H1 (cell line): Measurements from ENCODE around the gene SPC24. TPM values are rescaled to one million over a fixed set of nuclear protein-coding genes. Genes with fewer than 3 reads are reported as not detected.

Experiments used
- CTCF ChIA-PET: fragments of 300-600 bp; sonication (Branson Sonifier 250); formaldehyde crosslinking; loops from one replicate; lab custom pipeline; 2021; ENCODE audit not compliant: partially characterized antibody; lab: Charles Lee
- POLR2A ChIA-PET: fragments of 300-600 bp; sonication (Branson Sonifier 250); formaldehyde crosslinking; loops from one replicate; lab custom pipeline; 2021; ENCODE audit warnings: inconsistent platforms; ENCODE audit not compliant: partially characterized antibody; lab: Charles Lee
- DNase-seq, 2 experiments: peaks; one replicate each; pipeline versions ENCODE4 v3.0.0 to v3.0.0-alpha.2; 2010 to 2022; ENCODE audit warnings: low spot score in 2 of 2, low read depth in 1 of 2, mixed read lengths in 1 of 2
- FAIRE-seq: peaks from 2 replicates; lab custom pipeline; 2011; peaks lifted over from hg19 to GRCh38; lab: Jason Lieb, UNC
- H2AFZ ChIP-seq: 2 replicates; pipeline ENCODE4 v1.8.1; 2012; ENCODE audit warnings: low read length, inconsistent platforms
- H2AK5ac ChIP-seq: 2 replicates; pipeline ENCODE4 v1.6.1; 2013; ENCODE audit warnings: low read depth, low read length
- H2BK120ac ChIP-seq: replicated peaks from 2 replicates; pipeline ENCODE3; 2013; ENCODE audit warnings: low read depth, low read length, inconsistent platforms
- H2BK12ac ChIP-seq: 2 replicates; pipeline ENCODE4 v1.6.1; 2013; ENCODE audit warnings: low read depth, low read length
- H2BK15ac ChIP-seq: 2 replicates; pipeline ENCODE4 v1.6.1; 2013; ENCODE audit warnings: low read length
- H2BK20ac ChIP-seq: 2 replicates; pipeline ENCODE4 v1.6.1; 2013; ENCODE audit warnings: low read length
- H2BK5ac ChIP-seq: 2 replicates; pipeline ENCODE4 v1.6.1; 2013; ENCODE audit warnings: low read depth, low read length
- H3K14ac ChIP-seq: 2 replicates; pipeline ENCODE4 v1.6.1; 2013; ENCODE audit warnings: inconsistent platforms; ENCODE audit not compliant: insufficient read length
- H3K18ac ChIP-seq: 2 replicates; pipeline ENCODE4 v1.6.1; 2013; ENCODE audit warnings: low read length; ENCODE audit errors: extremely low read depth
- H3K23ac ChIP-seq: 2 replicates; pipeline ENCODE4 v1.6.1; 2013; ENCODE audit warnings: inconsistent platforms; ENCODE audit not compliant: insufficient read length
- H3K23me2 ChIP-seq: 2 replicates; pipeline ENCODE4 v1.6.1; 2013; ENCODE audit warnings: low read depth, low read length
- H3K27ac ChIP-seq: 2 replicates; pipeline ENCODE4 v1.6.1; 2011; ENCODE audit warnings: low read depth, low read length, inconsistent platforms
- H3K27me3 ChIP-seq, 4 experiments: replicated peaks in 1 of 4; 1 replicate in 1 of 4; 2 replicates in 3 of 4; pipeline versions ENCODE4 v1.6.1 to v1.8.1; 2011 to 2013; ENCODE audit warnings: low read length in 3 of 4, mild to moderate bottlenecking in 3 of 4, inconsistent platforms in 2 of 4, mixed read lengths in 2 of 4, moderate library complexity in 1 of 4; ENCODE audit not compliant: control insufficient read depth in 3 of 4, insufficient read depth in 3 of 4; ENCODE audit errors: extremely low read depth in 1 of 4
- H3K36me3 ChIP-seq, 4 experiments: 2 replicates each; pipeline versions ENCODE4 v1.6.1 to v1.8.1; 2011 to 2013; ENCODE audit warnings: mild to moderate bottlenecking in 4 of 4, low read length in 3 of 4, moderate library complexity in 2 of 4, control low read depth in 1 of 4, inconsistent platforms in 1 of 4; ENCODE audit not compliant: insufficient read depth in 4 of 4, control insufficient read depth in 2 of 4
- H3K4ac ChIP-seq: replicated peaks from 2 replicates; pipeline ENCODE3; 2013; ENCODE audit warnings: low read length, low read depth, mixed read lengths, inconsistent platforms; ENCODE audit not compliant: insufficient read length
- H3K4me1 ChIP-seq, 4 experiments: replicated peaks in 1 of 4; 1 replicate in 1 of 4; 2 replicates in 3 of 4; pipeline versions ENCODE4 v1.6.1 to v1.8.1; 2011 to 2013; ENCODE audit warnings: low read length in 3 of 4, inconsistent platforms in 2 of 4, mixed read lengths in 1 of 4; ENCODE audit not compliant: insufficient read depth in 4 of 4, control insufficient read depth in 3 of 4
- H3K4me2 ChIP-seq, 2 experiments: 2 replicates each; pipeline versions ENCODE4 v1.6.1 to v1.8.1; 2011 to 2013; ENCODE audit warnings: low read depth in 2 of 2, low read length in 2 of 2, control low read depth in 1 of 2, inconsistent platforms in 1 of 2, mild to moderate bottlenecking in 1 of 2; ENCODE audit not compliant: insufficient read depth in 1 of 2
- H3K4me3 ChIP-seq, 4 experiments: fragments of 200-600, 300-600 bp in 1 of 4; sonication (generic), shearing (Covaris generic), sonication (Bioruptor Twin) in 1 of 4; 2 replicates each; pipeline versions ENCODE4 v1.5.1 to v1.8.1; 2011 to 2016; ENCODE audit warnings: low read length in 4 of 4, low read depth in 3 of 4, control low read depth in 2 of 4, inconsistent platforms in 2 of 4, mild to moderate bottlenecking in 2 of 4, mixed read lengths in 1 of 4, moderate library complexity in 1 of 4; ENCODE audit not compliant: insufficient read depth in 2 of 4; ENCODE audit errors: extremely low read depth in 1 of 4
- H3K56ac ChIP-seq: replicated peaks from 2 replicates; pipeline ENCODE3; 2013; ENCODE audit warnings: low read depth, mild to moderate bottlenecking, mixed read lengths, low read length, inconsistent platforms; ENCODE audit not compliant: insufficient read length
- H3K79me1 ChIP-seq: 2 replicates; pipeline ENCODE4 v1.6.1; 2013; ENCODE audit warnings: low read depth, low read length, control low read depth
- H3K79me2 ChIP-seq, 2 experiments: 2 replicates each; pipeline versions ENCODE4 v1.6.1 to v1.8.1; 2012 to 2013; ENCODE audit warnings: low read length in 2 of 2, mild to moderate bottlenecking in 2 of 2, inconsistent platforms in 1 of 2; ENCODE audit not compliant: insufficient read depth in 2 of 2, control insufficient read depth in 1 of 2
- H3K9ac ChIP-seq, 4 experiments: replicated peaks in 1 of 4; 1 replicate in 1 of 4; 2 replicates in 3 of 4; pipeline versions ENCODE4 v1.6.1 to v1.8.1; 2011 to 2013; ENCODE audit warnings: low read depth in 3 of 4, low read length in 3 of 4, control low read depth in 2 of 4, mild to moderate bottlenecking in 2 of 4, moderate library complexity in 2 of 4, inconsistent platforms in 1 of 4; ENCODE audit errors: extremely low read depth in 1 of 4
- H3K9me3 ChIP-seq, 2 experiments: 2 replicates each; pipeline versions ENCODE4 v1.6.1 to v1.8.1; 2012 to 2013; ENCODE audit warnings: mild to moderate bottlenecking in 2 of 2, moderate library complexity in 2 of 2, control low read depth in 1 of 2, inconsistent platforms in 1 of 2, low read depth in 1 of 2, low read length in 1 of 2, mixed read lengths in 1 of 2; ENCODE audit not compliant: insufficient read depth in 2 of 2
- H4K20me1 ChIP-seq, 2 experiments: replicated peaks in 1 of 2; 2 replicates each; pipeline versions ENCODE3 to v1.8.1; 2011 to 2013; ENCODE audit warnings: inconsistent platforms in 2 of 2, low read length in 2 of 2, mild to moderate bottlenecking in 1 of 2; ENCODE audit not compliant: insufficient read depth in 2 of 2, control insufficient read depth in 1 of 2
- H4K5ac ChIP-seq: 2 replicates; pipeline ENCODE4 v1.6.1; 2013; ENCODE audit warnings: low read length, low read depth, mixed read lengths, inconsistent platforms; ENCODE audit not compliant: insufficient read length
- H4K8ac ChIP-seq: 2 replicates; pipeline ENCODE4 v1.8.0; 2013; ENCODE audit warnings: mild to moderate bottlenecking, moderate library complexity, low read length, inconsistent platforms; ENCODE audit not compliant: insufficient read depth; ENCODE audit errors: extremely low read depth
- H4K91ac ChIP-seq: replicated peaks from 2 replicates; pipeline ENCODE3; 2013; ENCODE audit warnings: low read length, mixed read lengths, inconsistent platforms; ENCODE audit not compliant: insufficient read length
- CHD2 ChIP-seq: IDR thresholded peaks from 2 replicates; pipeline ENCODE4 v1.6.1; 2012; ENCODE audit warnings: low read length, improper control_type of control experiment
- NANOG ChIP-seq: IDR thresholded peaks from 2 replicates; pipeline ENCODE4 v1.6.1; 2011; ENCODE audit warnings: low read length, low read depth, mild to moderate bottlenecking, inconsistent platforms; ENCODE audit not compliant: insufficient read depth, poor library complexity, severe bottlenecking
- RFX5 ChIP-seq: IDR thresholded peaks from 2 replicates; pipeline ENCODE4 v1.6.1; 2011; ENCODE audit warnings: low read depth, low read length, improper control_type of control experiment, borderline replicate concordance
- SIX5 ChIP-seq: IDR thresholded peaks from 2 replicates; pipeline ENCODE4 v1.6.1; 2011; ENCODE audit warnings: mild to moderate bottlenecking, low read depth, low read length
- SP1 ChIP-seq: IDR thresholded peaks from 2 replicates; pipeline ENCODE4 v1.6.1; 2011; ENCODE audit warnings: low read depth, low read length
- WGBS, 2 experiments: shearing (Covaris generic) in 1 of 2; methylation state at CpG; one replicate each; pipeline versions ENCODE4 v1.1.6 to v1.1.7; 2013 to 2015; ENCODE audit warnings: low lambda C conversion rate in 2 of 2, mixed read lengths in 2 of 2, inconsistent platforms in 1 of 2, low coverage in 1 of 2, missing lambda C conversion rate in 1 of 2; ENCODE audit not compliant: insufficient replicate concordance in 2 of 2, insufficient coverage in 1 of 2, insufficient read length in 1 of 2; ENCODE audit errors: extremely low coverage in 1 of 2, missing lambda C conversion rate in 1 of 2; 5-methylcytosine and 5-hydroxymethylcytosine counted together
- polyA plus RNA-seq, 7 experiments: library from polyadenylated mRNA; depleted of rRNA in 3 of 7; stranded (reverse) in 5 of 7; unstranded in 2 of 7; fragments of >200 nt in 5 of 7; fragments of 200-250 nt in 2 of 7; gene quantifications; 1 replicate in 5 of 7; 2 replicates in 1 of 7; 4 replicates in 1 of 7; pipeline versions ENCODE4 v1.2.1 to v1.2.3, GENCODE V29; 2011 to 2013; ENCODE audit warnings: missing spikeins in 2 of 7, mixed read lengths in 2 of 7
- total RNA-seq: library from RNA; stranded (reverse); fragmentation: NEBNext Ultra II Directional; extraction: Animal tissue kit (Norgen Biotek cat#: 25700); gene quantifications from 2 replicates; pipeline ENCODE4 v1.2.1, GENCODE V29; 2021

SPC24 gene
- total and polyA plus RNA-seq, 2 of the 8 experiments (the other 6 are each of a cell fraction or from before 2014, with no cell fraction given), result 17.7 to 42.4 TPM

DNA sequence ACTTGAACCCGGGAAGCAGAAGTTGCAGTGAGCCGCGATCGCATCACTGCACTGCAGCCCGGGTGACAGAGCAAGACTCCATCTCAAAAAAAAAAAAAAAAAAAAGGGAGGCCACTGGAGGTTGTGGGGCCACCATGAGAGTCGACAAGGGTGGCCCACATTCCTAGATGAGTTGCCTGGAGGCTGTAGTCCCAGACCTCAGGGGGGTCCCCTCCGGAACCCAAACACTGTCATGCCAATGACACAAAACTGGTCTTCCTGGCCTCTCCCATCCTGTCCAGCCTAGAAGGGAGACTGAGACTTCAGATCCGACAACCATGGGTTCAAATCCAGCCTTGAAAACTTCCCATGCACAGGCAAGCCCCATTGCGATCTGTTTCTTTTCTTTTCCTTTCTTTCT lies 14.7 kb downstream of the SPC24 start:
- Histone ChIP-seq H3K14ac (no peak overlapping the region), H2BK15ac (no peak overlapping the region), H3K4me2 (no peak overlapping the region), H3K18ac (no peak overlapping the region), H2AK5ac (no peak overlapping the region), H4K91ac (no peak overlapping the region), H2BK5ac (no peak overlapping the region), H3K4me3 (no peak overlapping the region), H3K79me2 (no peaks in the 10 kb centered on the region), H2BK20ac (no peak overlapping the region), H4K20me1 (peaks cover 0 to 4% of the 10 kb centered on the region in 2 experiments), H3K79me1 (0 out of 2 replicates have a peak, but pooled peaks cover 2% of the 10 kb centered on the region), H2BK120ac (no peak overlapping the region), H3K9me3 (no peaks in the 10 kb centered on the region), H2BK12ac (no peak overlapping the region), H3K27me3 (no peaks in the 10 kb centered on the region), H2AFZ (no peak overlapping the region), H4K5ac (no peak overlapping the region), H3K4ac (no peak overlapping the region), H3K9ac (no peak overlapping the region), H3K23me2 (peaks cover 3% of the 10 kb centered on the region; the same call in 1 of the 2 replicates), H3K36me3 (peaks cover 2 to 12% (median 6%) of the 10 kb centered on the region in 4 experiments; a peak in 5 of 8 replicates), H3K23ac (no peak overlapping the region), H4K8ac (no peak overlapping the region), H3K27ac (no peak overlapping the region), H3K4me1 (peaks cover 0 to 22% (median 18%) of the 10 kb centered on the region in 4 experiments; a peak in 6 of 7 replicates), H3K56ac (no peak overlapping the region)
- ChIA-PET POLR2A (no interaction called here), CTCF (interaction anchor here (0.9 kb wide), 2 partner anchors 14 to 15 kb away, joined by 4 to 5 read pairs; no protein-coding TSS in a partner anchor)
- TF ChIP-seq CHD2 (no peak), SIX5 (no peak), RFX5 (no peak), SP1 (no peak), NANOG (no peak)
- WGBS, 2 experiments, result 99% methylated on average over 6 of the region's 9 CpGs; no CpG with 5 or more reads in 1 of the 2 experiments
- FAIRE-seq, result no peak
- no peak for DNase-seq
